Gastroesophageal sphincter (tissue), 4 donors: ENCODE results near the gene MLEC. TPM values are rescaled to one million over a fixed set of nuclear protein-coding genes. Genes with fewer than 3 reads are reported as not detected.
A peak's percentile ranks its signal among the peaks of the same experiment; 100 is the strongest.

Experiments
- ATAC-seq: fragments of 150-250 bp; one replicate; pipeline ENCODE4 v1.9.1; 2016; ENCODE audit warnings: mild to moderate bottlenecking, moderate library complexity
- H3K27ac ChIP-seq, 4 donors: fragments of 200-600 bp; sonication (generic) in 3 of 4; 1 replicate in 3 of 4; 2 replicates in 1 of 4; pipeline ENCODE4 v1.5.1; 2016 to 2019
- H3K27me3 ChIP-seq: fragments of 200-600 bp; sonication (generic); one replicate; pipeline ENCODE4 v1.5.1; 2019
- H3K36me3 ChIP-seq, 2 donors: fragments of 200-600 bp; sonication (generic); one replicate each; pipeline ENCODE4 v1.5.1; 2019; ENCODE audit warnings: control low read depth in 1 of 2
- H3K4me1 ChIP-seq, 3 donors: fragments of 200-600 bp; sonication (generic); 1 replicate in 2 of 3; 2 replicates in 1 of 3; pipeline ENCODE4 v1.5.1; 2016 to 2019; ENCODE audit warnings: control low read depth in 2 of 3
- H3K4me3 ChIP-seq, 2 donors: fragments of 200-600 bp; sonication (generic); one replicate each; pipeline ENCODE4 v1.5.1; 2019; ENCODE audit warnings: mild to moderate bottlenecking in 1 of 2, moderate library complexity in 1 of 2
- H3K9me3 ChIP-seq, 3 donors: fragments of 200-600 bp; sonication (generic); one replicate each; pipeline ENCODE4 v1.5.1; 2017 to 2019; ENCODE audit warnings: control low read depth in 2 of 3
- EP300 ChIP-seq: sonication (generic); formaldehyde crosslinking; IDR thresholded peaks from one replicate; pipeline ENCODE4 v1.6.1; 2017; ENCODE audit warnings: antibody characterized with exemption, mild to moderate bottlenecking
- POLR2A ChIP-seq, 2 donors: fragments of 450-650 bp; IDR thresholded peaks; one replicate each; pipeline ENCODE4 v1.6.1; 2017; ENCODE audit warnings: antibody characterized with exemption in 2 of 2, mild to moderate bottlenecking in 2 of 2, moderate library complexity in 1 of 2
- POLR2AphosphoS5 ChIP-seq: sonication (generic); formaldehyde crosslinking; IDR thresholded peaks from one replicate; pipeline ENCODE4 v1.6.1; 2017; ENCODE audit warnings: antibody characterized with exemption
- WGBS, 2 donors: methylation state at CpG; one replicate each; pipeline ENCODE4 v1.1.5; 2018; ENCODE audit warnings: low coverage in 1 of 2; 5-methylcytosine and 5-hydroxymethylcytosine counted together
- total RNA-seq, 4 donors: library from RNA; depleted of rRNA; stranded (reverse); fragments of >200 nt; gene quantifications; one replicate each; pipeline ENCODE4 v1.1.0, GENCODE V29; 2016
- TF ChIP-seq, protein P1 (sequence below), 4 experiments: fragments of 200-600 bp in 2 of 4; fragments of 450-650 bp in 2 of 4; sonication (generic) in 1 of 4; IDR thresholded peaks; one replicate each; pipeline ENCODE4 v1.5.1; 2017 to 2019; ENCODE audit warnings: antibody characterized with exemption in 4 of 4, mild to moderate bottlenecking in 2 of 4, moderate library complexity in 2 of 4

MLEC gene
- total RNA-seq, 4 donors from 2014 or later: 41.5 to 82.3 (median 56.9) TPM

DNA sequence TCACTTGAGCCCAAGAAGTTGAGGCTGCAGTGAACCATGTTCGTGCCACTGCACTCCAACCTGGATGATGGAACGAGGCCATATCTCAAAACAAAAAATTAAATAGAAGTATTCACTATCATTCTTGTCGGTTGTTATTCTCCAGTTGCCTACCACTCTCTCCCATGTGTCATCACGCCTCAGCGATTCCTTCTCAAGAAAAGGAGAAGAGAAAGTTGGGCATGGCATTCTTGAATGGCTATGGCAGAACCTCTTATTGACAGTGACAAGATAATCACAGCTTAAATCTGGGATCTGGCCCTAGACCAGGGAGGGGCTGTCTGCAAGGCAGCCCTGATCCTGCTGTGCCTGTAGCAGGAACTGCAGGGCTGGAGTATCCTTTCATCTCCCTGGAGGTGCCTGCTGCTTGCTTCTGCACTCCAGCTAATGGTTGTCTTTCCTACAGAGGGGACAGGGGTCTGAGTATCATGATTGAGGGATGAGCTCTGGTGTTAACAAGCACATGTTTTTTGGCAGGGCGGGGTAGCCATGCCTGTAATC is 12.8 kb upstream of the MLEC start:
- Histone ChIP-seq H3K27me3 (peaks cover 7% of the 10 kb centered on the region), H3K36me3 (no peaks in the 10 kb centered on the region), H3K9me3 (no peaks in the 10 kb centered on the region), H3K4me3 (no peak overlapping the region), H3K4me1 (peaks cover 0 to 8% (median 0%) of the 10 kb centered on the region in 3 donors), H3K27ac (no peak overlapping the region)
- WGBS, 2 donors: 69 to 83% methylated on average over 3 of the region's 6 CpGs
- TF ChIP-seq POLR2AphosphoS5 (no peak), EP300 (no peak), POLR2A (IDR thresholded peaks at IDR 0.05) (no peak)
- TF ChIP-seq, protein P1, sequence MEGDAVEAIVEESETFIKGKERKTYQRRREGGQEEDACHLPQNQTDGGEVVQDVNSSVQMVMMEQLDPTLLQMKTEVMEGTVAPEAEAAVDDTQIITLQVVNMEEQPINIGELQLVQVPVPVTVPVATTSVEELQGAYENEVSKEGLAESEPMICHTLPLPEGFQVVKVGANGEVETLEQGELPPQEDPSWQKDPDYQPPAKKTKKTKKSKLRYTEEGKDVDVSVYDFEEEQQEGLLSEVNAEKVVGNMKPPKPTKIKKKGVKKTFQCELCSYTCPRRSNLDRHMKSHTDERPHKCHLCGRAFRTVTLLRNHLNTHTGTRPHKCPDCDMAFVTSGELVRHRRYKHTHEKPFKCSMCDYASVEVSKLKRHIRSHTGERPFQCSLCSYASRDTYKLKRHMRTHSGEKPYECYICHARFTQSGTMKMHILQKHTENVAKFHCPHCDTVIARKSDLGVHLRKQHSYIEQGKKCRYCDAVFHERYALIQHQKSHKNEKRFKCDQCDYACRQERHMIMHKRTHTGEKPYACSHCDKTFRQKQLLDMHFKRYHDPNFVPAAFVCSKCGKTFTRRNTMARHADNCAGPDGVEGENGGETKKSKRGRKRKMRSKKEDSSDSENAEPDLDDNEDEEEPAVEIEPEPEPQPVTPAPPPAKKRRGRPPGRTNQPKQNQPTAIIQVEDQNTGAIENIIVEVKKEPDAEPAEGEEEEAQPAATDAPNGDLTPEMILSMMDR (IDR thresholded peaks at IDR 0.05): no peak
- ATAC-seq: no peak

DNA sequence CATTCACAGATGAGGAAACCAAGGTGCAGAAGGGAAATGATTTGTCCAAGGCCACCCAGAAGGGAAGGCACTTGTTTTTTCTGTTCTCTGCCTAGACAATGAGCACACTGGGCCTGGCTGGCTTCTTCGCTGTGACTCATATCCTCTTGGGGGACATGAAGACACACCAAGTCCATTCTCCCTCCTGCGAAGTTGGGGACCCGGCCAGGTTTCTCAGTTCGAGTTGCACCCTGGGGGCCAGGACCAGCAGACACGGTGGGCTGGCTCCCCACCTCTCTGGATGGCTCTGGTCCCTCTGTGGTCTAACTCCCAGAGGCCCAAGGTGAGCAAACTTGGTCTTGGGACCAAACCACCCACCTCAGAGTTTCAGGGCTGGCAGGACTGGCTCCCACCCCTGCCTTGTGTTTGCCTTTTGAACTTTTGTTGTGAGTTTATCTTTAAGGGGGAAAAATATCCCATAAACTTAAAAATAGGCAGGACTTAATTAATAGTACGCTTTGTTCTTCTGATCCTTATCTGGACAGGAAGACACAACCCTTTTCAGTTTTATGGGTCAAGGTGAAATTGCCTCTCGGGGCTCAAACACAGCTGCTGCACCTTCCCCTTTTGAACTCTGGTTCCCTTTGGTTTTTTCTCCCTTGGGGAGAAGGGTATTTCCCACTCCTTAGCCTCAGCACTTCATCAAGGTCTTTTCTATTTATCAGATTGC is 9.0 kb upstream of the MLEC start:
- H3K4me3 ChIP-seq: no peak overlapping the region
- no peaks in the 10 kb centered on the region for H3K36me3 ChIP-seq
- peak overlapping the region in 2 of 4 donors; percentile 23 to 38 for H3K27ac ChIP-seq
- H3K27me3 ChIP-seq: peaks cover 7% of the 10 kb centered on the region
- ATAC-seq: peak; percentile 48
- TF ChIP-seq POLR2A (IDR thresholded peaks at IDR 0.05): no peak
- TF ChIP-seq EP300: no peak
- TF ChIP-seq POLR2AphosphoS5: no peak
- TF ChIP-seq, protein P1 (IDR thresholded peaks at IDR 0.05): no peak
- H3K4me1 ChIP-seq: no peaks in the 10 kb centered on the region
- WGBS, 2 donors: 73 to 90% methylated on average over 2 to 7 of the region's 7 CpGs
- no peaks in the 10 kb centered on the region for H3K9me3 ChIP-seq

DNA sequence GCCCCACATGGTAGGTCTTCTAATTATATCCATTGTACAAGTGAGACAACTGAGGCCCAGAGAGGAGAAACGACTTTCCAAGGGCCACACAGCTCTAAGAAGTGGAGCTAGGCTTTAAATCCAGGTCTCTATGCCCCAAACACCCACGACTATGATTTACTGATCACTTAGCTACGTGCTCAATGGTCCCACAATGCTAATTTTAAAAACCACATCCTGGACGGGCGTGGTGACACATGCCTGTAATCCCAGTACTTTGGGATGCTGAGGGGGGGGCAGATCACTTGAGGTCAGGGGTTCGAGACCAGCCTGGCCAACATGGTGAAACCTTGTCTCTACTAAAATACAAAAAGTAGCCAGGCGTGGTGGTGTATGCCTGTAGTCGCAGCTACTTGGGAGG is 8.4 kb upstream of the MLEC start:
- no peaks in the 10 kb centered on the region for H3K9me3 ChIP-seq
- H3K27me3 ChIP-seq: peaks cover 7% of the 10 kb centered on the region
- no peak for ATAC-seq
- WGBS, 2 donors: 82 to 93% methylated on average over 2 to 3 of the region's 8 CpGs
- H3K4me3 ChIP-seq: no peak overlapping the region
- no peaks in the 10 kb centered on the region for H3K36me3 ChIP-seq
- no peaks in the 10 kb centered on the region for H3K4me1 ChIP-seq
- TF ChIP-seq EP300 (no peak), POLR2A (IDR thresholded peaks at IDR 0.05) (no peak), POLR2AphosphoS5 (no peak)
- TF ChIP-seq, protein P1 (IDR thresholded peaks at IDR 0.05): no peak
- peak overlapping the region in 1 of 4 donors; percentile 15 for H3K27ac ChIP-seq

DNA sequence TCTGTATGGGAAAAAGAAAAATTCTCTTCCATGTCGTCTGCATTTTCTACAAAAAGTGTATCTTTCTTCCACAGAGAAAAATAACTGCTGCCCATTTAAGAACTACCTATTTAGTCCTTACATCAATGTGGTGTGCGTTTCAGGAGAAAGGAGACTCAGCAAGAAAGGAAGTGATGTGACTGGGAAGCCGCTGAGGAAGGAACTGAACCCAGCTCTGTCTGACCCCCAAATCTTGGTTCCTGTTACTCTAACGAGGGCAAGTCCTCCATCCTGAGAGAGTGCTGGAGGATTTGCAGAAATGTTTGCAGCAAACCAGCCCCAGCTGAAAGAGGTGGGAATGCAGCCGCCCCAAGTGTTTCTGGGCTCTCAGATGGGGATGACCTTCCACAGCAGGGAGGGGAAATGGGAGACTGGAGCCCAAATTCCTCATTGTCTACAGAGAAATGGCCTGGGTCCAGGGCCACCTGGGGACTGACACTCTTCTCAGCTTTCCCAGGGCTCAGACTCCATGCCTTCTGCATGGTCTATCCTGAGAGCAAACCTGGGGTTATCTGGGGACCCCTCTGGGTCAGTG is 6.7 kb upstream of the MLEC start:
- no peaks in the 10 kb centered on the region for H3K36me3 ChIP-seq
- H3K4me3 ChIP-seq: no peak overlapping the region
- 40 to 44% methylated on average over 2 to 5 of the region's 5 CpGs for WGBS, 2 donors
- H3K9me3 ChIP-seq: no peaks in the 10 kb centered on the region
- TF ChIP-seq, protein P1 (IDR thresholded peaks at IDR 0.05): no peak
- TF ChIP-seq EP300 (no peak), POLR2AphosphoS5 (no peak), POLR2A (IDR thresholded peaks at IDR 0.05) (no peak)
- no peaks in the 10 kb centered on the region for H3K4me1 ChIP-seq
- H3K27ac ChIP-seq: no peak overlapping the region
- peaks cover 7% of the 10 kb centered on the region for H3K27me3 ChIP-seq
- no peak for ATAC-seq
